Measurements from ENCODE around the gene MBD4.

GRCh38 chr3:129404610-129405009 lies 35.1 kb downstream of the MBD4 start:
- TF ChIP-seq CTCF (IDR thresholded peaks at IDR 0.05; ENCODE audit: low read length) (no peak), EZH2 (IDR thresholded peaks at IDR 0.05; ENCODE audit: borderline replicate concordance, low read length) (no peak)
